Measurements from ENCODE around the gene DIPK1B. TPM values are rescaled to one million over a fixed set of nuclear protein-coding genes. Genes with fewer than 3 reads are reported as not detected.
A peak's percentile ranks its signal among the peaks of the same experiment; 100 is the strongest.

The DIPK1B gene
- total RNA-seq, 4 donors from 2014 or later: 7.8 to 24.4 (median 11.2) TPM

DNA sequence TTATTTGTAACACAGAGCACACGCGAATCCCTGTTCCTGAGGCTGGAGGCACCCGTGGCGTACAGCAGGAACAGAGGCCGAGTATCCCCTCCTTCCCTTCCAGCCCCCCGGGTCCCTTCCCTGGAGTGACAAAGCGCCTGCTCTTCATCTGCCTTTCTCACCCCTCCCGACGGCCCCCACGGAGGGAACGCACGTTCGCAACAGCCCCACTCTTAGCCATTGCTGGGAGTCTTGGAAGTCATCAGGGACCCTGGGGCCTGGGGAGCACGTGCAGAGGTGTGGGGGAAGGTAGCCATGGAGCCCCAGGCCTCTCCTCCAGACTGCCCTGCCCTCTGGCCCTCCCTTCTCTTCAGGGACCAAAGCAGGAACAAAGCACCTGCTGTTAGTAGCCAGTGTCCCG lies 27.6 kb upstream of the DIPK1B start:
- no peak for ATAC-seq
- H3K9me3 ChIP-seq: no peaks in the 10 kb centered on the region
- no peak for TF ChIP-seq POLR2AphosphoS5 (IDR thresholded peaks at IDR 0.05)
- no peak for TF ChIP-seq EP300 (IDR thresholded peaks at IDR 0.05)
- no peak for TF ChIP-seq POLR2A (IDR thresholded peaks at IDR 0.05)
- TF ChIP-seq, protein P1, sequence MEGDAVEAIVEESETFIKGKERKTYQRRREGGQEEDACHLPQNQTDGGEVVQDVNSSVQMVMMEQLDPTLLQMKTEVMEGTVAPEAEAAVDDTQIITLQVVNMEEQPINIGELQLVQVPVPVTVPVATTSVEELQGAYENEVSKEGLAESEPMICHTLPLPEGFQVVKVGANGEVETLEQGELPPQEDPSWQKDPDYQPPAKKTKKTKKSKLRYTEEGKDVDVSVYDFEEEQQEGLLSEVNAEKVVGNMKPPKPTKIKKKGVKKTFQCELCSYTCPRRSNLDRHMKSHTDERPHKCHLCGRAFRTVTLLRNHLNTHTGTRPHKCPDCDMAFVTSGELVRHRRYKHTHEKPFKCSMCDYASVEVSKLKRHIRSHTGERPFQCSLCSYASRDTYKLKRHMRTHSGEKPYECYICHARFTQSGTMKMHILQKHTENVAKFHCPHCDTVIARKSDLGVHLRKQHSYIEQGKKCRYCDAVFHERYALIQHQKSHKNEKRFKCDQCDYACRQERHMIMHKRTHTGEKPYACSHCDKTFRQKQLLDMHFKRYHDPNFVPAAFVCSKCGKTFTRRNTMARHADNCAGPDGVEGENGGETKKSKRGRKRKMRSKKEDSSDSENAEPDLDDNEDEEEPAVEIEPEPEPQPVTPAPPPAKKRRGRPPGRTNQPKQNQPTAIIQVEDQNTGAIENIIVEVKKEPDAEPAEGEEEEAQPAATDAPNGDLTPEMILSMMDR (IDR thresholded peaks at IDR 0.05): no peak
- WGBS, 2 donors (ENCODE audit: low coverage in 1 of 2): 70 to 73% methylated on average over 2 to 3 of the region's 15 CpGs
- H3K4me1 ChIP-seq: peaks cover 0 to 62% (median 23%) of the 10 kb centered on the region in 3 donors
- no peak overlapping the region for H3K27ac ChIP-seq
- H3K36me3 ChIP-seq: no peaks in the 10 kb centered on the region
- no peak overlapping the region for H3K4me3 ChIP-seq
- H3K27me3 ChIP-seq: no peaks in the 10 kb centered on the region

DNA sequence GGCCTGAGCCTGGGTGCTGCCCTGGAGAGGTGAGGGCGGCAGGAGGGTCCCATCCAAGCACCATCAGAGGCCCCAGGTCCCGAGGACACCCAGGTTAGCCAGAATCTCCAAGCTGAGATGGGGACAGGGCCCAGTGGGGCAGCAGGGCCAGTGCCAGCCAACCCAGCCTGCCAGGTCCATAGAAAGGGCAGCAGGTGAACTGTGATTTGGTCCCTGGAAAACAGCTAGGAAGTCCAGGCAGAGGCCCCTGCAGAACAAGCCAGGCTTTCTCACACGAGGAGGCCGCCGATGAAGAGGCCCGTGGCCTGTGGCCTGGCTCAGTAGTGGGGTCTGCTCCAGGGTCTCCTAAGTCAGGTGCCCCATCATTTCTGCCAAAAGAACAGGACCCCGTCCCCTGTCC lies 27.2 kb upstream of the DIPK1B start:
- no peaks in the 10 kb centered on the region for H3K36me3 ChIP-seq
- no peaks in the 10 kb centered on the region for H3K27me3 ChIP-seq
- H3K27ac ChIP-seq: no peak overlapping the region
- no CpG with 5 or more reads among the region's 7 CpGs for WGBS, 2 donors (ENCODE audit: low coverage in 1 of 2)
- TF ChIP-seq EP300 (IDR thresholded peaks at IDR 0.05) (no peak), POLR2A (IDR thresholded peaks at IDR 0.05) (no peak), POLR2AphosphoS5 (IDR thresholded peaks at IDR 0.05) (no peak)
- TF ChIP-seq, protein P1 (IDR thresholded peaks at IDR 0.05): no peak
- peaks cover 0 to 66% (median 25%) of the 10 kb centered on the region in 3 donors for H3K4me1 ChIP-seq
- no peaks in the 10 kb centered on the region for H3K9me3 ChIP-seq
- ATAC-seq: no peak
- peak overlapping the region in 1 of 2 donors; percentile 96 for H3K4me3 ChIP-seq

DNA sequence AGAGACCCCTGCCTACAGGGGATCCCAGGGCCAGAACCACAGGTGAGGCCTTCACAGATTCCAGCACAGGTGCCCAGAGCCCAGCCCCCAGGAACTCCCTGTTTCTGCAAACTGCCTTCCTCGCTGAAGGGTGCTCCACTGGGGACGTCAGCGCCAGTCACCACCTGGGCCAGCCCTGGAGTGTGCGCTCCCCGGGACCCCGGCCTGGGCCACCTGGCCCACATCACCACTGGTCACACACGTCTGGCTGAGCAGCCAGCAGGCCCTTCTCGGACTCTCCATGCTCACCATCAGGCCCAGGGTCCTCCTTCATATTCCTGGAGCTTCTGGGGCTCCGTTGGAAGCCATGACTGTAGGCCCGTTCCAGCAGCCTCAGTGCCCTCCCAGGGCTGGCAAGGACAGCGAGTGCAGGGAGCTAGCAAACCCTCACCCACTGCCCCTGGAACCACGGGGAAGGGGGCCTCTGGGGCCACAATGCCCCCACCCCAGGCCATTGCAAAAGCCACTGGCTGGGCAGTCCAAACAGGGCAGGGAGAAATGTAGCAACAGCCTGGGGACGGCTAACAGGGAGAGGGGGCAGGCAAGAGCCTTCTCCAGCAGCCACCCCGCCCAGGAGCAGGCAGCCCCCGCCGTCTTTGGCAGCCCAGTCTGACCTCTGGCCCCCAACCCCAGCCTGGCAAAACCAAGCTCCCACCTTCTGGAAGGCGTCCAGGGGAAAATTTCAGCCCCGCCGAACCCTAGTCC lies 26.4 kb upstream of the DIPK1B start:
- WGBS, 2 donors (ENCODE audit: low coverage in 1 of 2): 80% methylated on average over 1 of the region's 19 CpGs; no CpG with 5 or more reads in 1 of the 2 donors
- Histone ChIP-seq H3K9me3 (no peaks in the 10 kb centered on the region), H3K27me3 (no peaks in the 10 kb centered on the region), H3K4me1 (peaks cover 0 to 74% (median 32%) of the 10 kb centered on the region in 3 donors), H3K27ac (peak overlapping the region in 3 of 4 donors; percentile 83 to 90 (median 84)), H3K36me3 (no peaks in the 10 kb centered on the region), H3K4me3 (peak overlapping the region; percentile 71 to 96)
- ATAC-seq: no peak
- no peak for TF ChIP-seq POLR2A (IDR thresholded peaks at IDR 0.05)

DNA sequence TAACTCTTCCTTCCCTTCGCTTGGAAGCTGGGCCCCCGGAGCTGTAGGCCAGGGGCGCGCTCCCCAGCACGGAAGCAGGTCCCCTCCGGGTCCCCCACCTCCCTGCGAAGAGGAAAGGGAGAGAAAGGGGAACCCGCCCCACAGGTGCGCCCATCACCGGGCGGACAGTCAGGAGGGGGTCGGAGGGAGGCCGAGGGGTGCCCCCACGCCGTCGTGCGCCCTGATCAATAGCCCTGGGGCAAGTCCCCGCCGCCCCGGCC lies 25.9 kb upstream of the DIPK1B start:
- TF ChIP-seq, protein P1 (IDR thresholded peaks at IDR 0.05): no peak
- TF ChIP-seq EP300 (IDR thresholded peaks at IDR 0.05): no peak
- Histone ChIP-seq H3K9me3 (no peaks in the 10 kb centered on the region), H3K27ac (peak overlapping the region; percentile 21 to 90 (median 84)), H3K4me3 (peak overlapping the region; percentile 71 to 96), H3K36me3 (no peaks in the 10 kb centered on the region), H3K27me3 (no peaks in the 10 kb centered on the region), H3K4me1 (peaks cover 0 to 79% (median 32%) of the 10 kb centered on the region in 3 donors)
- ATAC-seq: no peak
- no CpG with 5 or more reads among the region's 20 CpGs for WGBS, 2 donors (ENCODE audit: low coverage in 1 of 2)

DNA sequence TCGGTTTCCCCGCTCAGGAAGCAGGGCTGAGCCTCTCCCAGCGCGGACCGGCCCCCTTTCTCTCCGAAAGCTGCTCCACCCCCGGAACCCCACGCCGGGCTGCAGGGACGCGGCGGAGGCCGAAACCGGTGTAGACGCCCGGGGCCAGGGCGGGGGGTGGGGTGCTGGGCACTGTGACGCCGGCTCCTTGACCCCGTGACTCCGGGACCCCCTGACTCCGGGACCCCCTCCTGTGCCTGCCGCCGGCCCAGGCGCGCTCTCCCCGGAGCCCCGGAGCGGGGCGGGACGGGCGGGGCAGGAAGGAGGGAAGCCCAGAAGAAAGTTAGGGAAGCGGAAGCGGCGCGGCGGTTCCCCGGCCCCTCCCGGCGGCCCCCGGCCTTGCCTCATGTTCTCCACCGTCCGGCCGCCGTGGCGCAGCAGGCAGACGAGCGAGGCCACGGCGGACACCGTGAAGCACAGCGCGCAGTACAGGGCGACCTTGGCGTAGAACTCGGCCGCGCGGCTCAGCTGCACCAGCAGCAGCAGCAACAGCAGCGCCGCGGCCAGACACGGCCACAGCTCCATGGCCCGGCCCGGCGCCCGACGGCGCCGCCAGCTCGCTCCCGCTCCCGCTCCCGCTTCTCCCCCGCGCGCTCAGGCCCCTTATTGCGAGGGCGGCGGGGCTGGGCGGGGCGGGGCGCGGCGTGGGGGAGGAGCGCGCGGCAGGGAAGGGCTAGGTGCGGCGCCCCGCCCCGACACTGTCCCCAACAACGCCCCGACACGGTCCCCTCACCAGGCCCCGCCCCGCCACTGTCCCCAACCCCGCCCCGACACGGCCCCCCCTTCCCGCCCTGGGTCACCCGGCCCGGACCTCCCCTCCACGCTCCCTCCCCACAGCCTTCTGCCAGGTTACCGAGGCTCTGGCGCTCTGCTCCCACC lies 25.3 kb upstream of the DIPK1B start, which contains the start of gene AGPAT2:
Gene AGPAT2 (minus strand): TSS at position 664 of the 918 bp plus-strand sequence. CDS start 100 bp downstream, at position 564.
- H3K27ac ChIP-seq: peak within 1 kb of the TSS; percentile 21 to 90 (median 84)
- TF ChIP-seq EP300 (IDR thresholded peaks at IDR 0.05): no peak
- TF ChIP-seq POLR2A (IDR thresholded peaks at IDR 0.05): peak; percentile 52 to 66
- TF ChIP-seq, protein P1 (IDR thresholded peaks at IDR 0.05): peak in 2 of 4 experiments; percentile 21 to 29
- no peak for TF ChIP-seq POLR2AphosphoS5 (IDR thresholded peaks at IDR 0.05)
- no peaks in the 10 kb centered on the region for H3K27me3 ChIP-seq
- peak within 1 kb of the TSS; percentile 71 to 96 for H3K4me3 ChIP-seq
- H3K4me1 ChIP-seq: peaks cover 0 to 81% (median 32%) of the 10 kb centered on the region in 3 donors
- no peaks in the 10 kb centered on the region for H3K36me3 ChIP-seq
- WGBS, 2 donors (ENCODE audit: low coverage in 1 of 2): no CpG with 5 or more reads among the region's 106 CpGs
- no peaks in the 10 kb centered on the region for H3K9me3 ChIP-seq
- peak; percentile 74 for ATAC-seq
